HCT116 (cell line): ENCODE results near the gene VWA3B. TPM values are rescaled to one million over a fixed set of nuclear protein-coding genes. Genes with fewer than 3 reads are reported as not detected.

Source experiments
- ATAC-seq: fragments of 200-7000 bp; cut with Tn5 transposase; 2 replicates; pipeline ENCODE4 v1.9.1; 2020; ENCODE audit warnings: mild to moderate bottlenecking, moderate library complexity
- BruUV-seq: library from RNA; stranded (reverse); fragments of 400-500 nt; replicated peaks from 2 replicates; lab custom pipeline; 2021; lab: Mats Ljungman, UMichigan
- CTCF ChIA-PET: fragments of 300-600 bp; sonication (Branson Sonifier 250); formaldehyde crosslinking; loops from one replicate; lab custom pipeline; 2021; ENCODE audit warnings: antibody characterized with exemption; lab: Charles Lee
- POLR2A ChIA-PET: fragments of 300-600, 350-600 bp; sonication (Branson Sonifier 250); formaldehyde crosslinking; loops from one replicate; lab custom pipeline; 2021; ENCODE audit warnings: antibody characterized with exemption; lab: Charles Lee
- RAD21 ChIA-PET, 2 experiments: fragments of 300-600 bp; sonication (Branson Sonifier 250); formaldehyde crosslinking; loops; one replicate each; lab custom pipeline; 2023; ENCODE audit warnings: low total read pairs in 2 of 2; ENCODE audit not compliant: uncharacterized antibody in 2 of 2, unreplicated experiment in 2 of 2, low non-redundant PET in 1 of 2; lab: Charles Lee
- DNase-seq: peaks from one replicate; pipeline ENCODE4 v3.0.0-alpha.2; 2010; ENCODE audit warnings: low read depth, low spot score
- H2AFZ ChIP-seq: fragments of 200-600 bp; shearing (Covaris generic), sonication (generic); 2 replicates; pipeline ENCODE4 v1.6.1; 2017; ENCODE audit warnings: low read depth, mixed run types, mixed read lengths, antibody characterized with exemption, low read length; ENCODE audit not compliant: poor library complexity, severe bottlenecking
- H3K27ac ChIP-seq: 2 replicates; pipeline ENCODE4 v1.5.1; 2012; ENCODE audit warnings: low read depth, low read length
- H3K27me3 ChIP-seq: fragments of 200-600 bp; sonication (generic); 2 replicates; pipeline ENCODE4 v1.6.1; 2016; ENCODE audit warnings: mixed run types, low read length, mixed read lengths; ENCODE audit not compliant: insufficient read depth
- H3K36me3 ChIP-seq, 2 experiments: fragments of 200-500 bp in 1 of 2; fragments of 200-600 bp in 1 of 2; sonication (Bioruptor generic) in 1 of 2; sonication (generic) in 1 of 2; 2 replicates each; pipeline versions ENCODE4 v1.5.1 to v1.6.1; 2014 to 2016; ENCODE audit warnings: low read length in 2 of 2, inconsistent platforms in 1 of 2, mixed read lengths in 1 of 2, mixed run types in 1 of 2; ENCODE audit not compliant: insufficient read depth in 2 of 2, control insufficient read depth in 1 of 2
- H3K4me1 ChIP-seq, 2 experiments: fragments of 200-600 bp in 1 of 2; sonication (generic) in 1 of 2; 2 replicates each; pipeline versions ENCODE4 v1.5.1 to v1.6.1; 2012 to 2017; ENCODE audit warnings: low read length in 2 of 2, inconsistent platforms in 1 of 2, mild to moderate bottlenecking in 1 of 2, mixed read lengths in 1 of 2, mixed run types in 1 of 2, moderate library complexity in 1 of 2; ENCODE audit not compliant: insufficient read depth in 2 of 2, control insufficient read depth in 1 of 2
- H3K4me2 ChIP-seq: fragments of 200-600 bp; sonication (generic); 2 replicates; pipeline ENCODE4 v1.6.1; 2017; ENCODE audit warnings: mixed run types, low read length, mixed read lengths
- H3K4me3 ChIP-seq, 2 experiments: fragments of 200-600 bp in 1 of 2; sonication (generic) in 1 of 2; replicated peaks in 1 of 2; 2 replicates each; pipeline ENCODE4 v1.5.1; 2011 to 2016; ENCODE audit warnings: low read length in 2 of 2, control low read depth in 1 of 2, low read depth in 1 of 2, mild to moderate bottlenecking in 1 of 2, mixed read lengths in 1 of 2, mixed run types in 1 of 2
- H3K79me2 ChIP-seq: fragments of 200-600 bp; sonication (generic); 2 replicates; pipeline ENCODE4 v1.6.1; 2017; ENCODE audit warnings: mild to moderate bottlenecking, mixed run types, low read length, moderate library complexity, mixed read lengths; ENCODE audit not compliant: insufficient read depth
- H3K9ac ChIP-seq: fragments of 200-600 bp; sonication (generic); 2 replicates; pipeline ENCODE4 v1.6.1; 2016; ENCODE audit warnings: low read length, mixed read lengths
- H3K9me2 ChIP-seq: fragments of 200-600 bp; sonication (generic), shearing (Covaris generic); 2 replicates; pipeline ENCODE4 v1.6.1; 2017; ENCODE audit warnings: mixed run types, mild to moderate bottlenecking, moderate library complexity; ENCODE audit not compliant: insufficient read depth
- H3K9me3 ChIP-seq, 2 experiments: fragments of 200-500 bp in 1 of 2; fragments of 200-600 bp in 1 of 2; sonication (Bioruptor generic) in 1 of 2; sonication (generic) in 1 of 2; 2 replicates each; pipeline ENCODE4 v1.6.1; 2014 to 2017; ENCODE audit warnings: low read length in 2 of 2, mixed read lengths in 2 of 2, inconsistent platforms in 1 of 2, low read depth in 1 of 2, mild to moderate bottlenecking in 1 of 2, mixed run types in 1 of 2, moderate library complexity in 1 of 2; ENCODE audit not compliant: control insufficient read depth in 1 of 2, insufficient read depth in 1 of 2
- H4K20me1 ChIP-seq: fragments of 200-600 bp; sonication (generic), shearing (Covaris generic); 2 replicates; pipeline ENCODE4 v1.6.1; 2017; ENCODE audit warnings: mixed run types, mild to moderate bottlenecking, moderate library complexity; ENCODE audit not compliant: insufficient read depth
- CEBPB ChIP-seq: IDR thresholded peaks from 2 replicates; pipeline ENCODE4 v1.6.1; 2012; ENCODE audit warnings: low read depth
- ELF1 ChIP-seq: IDR thresholded peaks from 2 replicates; pipeline ENCODE4 v1.6.1; 2012; ENCODE audit warnings: low read depth, borderline replicate concordance
- EZH2 ChIP-seq: fragments of 200-600 bp; sonication (generic); IDR thresholded peaks from 2 replicates; pipeline ENCODE4 v1.6.1; 2017; ENCODE audit warnings: antibody characterized with exemption, mixed run types
- EZH2phosphoT487 ChIP-seq: fragments of 200-600 bp; IDR thresholded peaks from 2 replicates; pipeline ENCODE4 v1.6.1; 2018; ENCODE audit warnings: antibody characterized with exemption, borderline replicate concordance
- JUND ChIP-seq: IDR thresholded peaks from 2 replicates; pipeline ENCODE4 v1.6.1; 2012
- RAD21 ChIP-seq: IDR thresholded peaks from 2 replicates; pipeline ENCODE4 v1.6.1; 2012; ENCODE audit warnings: low read depth, mild to moderate bottlenecking
- SP1 ChIP-seq: IDR thresholded peaks from 2 replicates; pipeline ENCODE4 v1.6.1; 2012; ENCODE audit warnings: low read depth
- TCF7L2 ChIP-seq: IDR thresholded peaks from 2 replicates; pipeline ENCODE4 v1.7.0; 2011; ENCODE audit warnings: borderline replicate concordance, inconsistent platforms; ENCODE audit not compliant: insufficient read depth, insufficient read length; ENCODE audit errors: extremely low read depth
- YY1 ChIP-seq: IDR thresholded peaks from 2 replicates; pipeline ENCODE4 v1.6.1; 2011; ENCODE audit warnings: low read length, low read depth, moderate library complexity, mild to moderate bottlenecking; ENCODE audit not compliant: insufficient replicate concordance; ENCODE audit errors: extremely low read depth
- ZFX ChIP-seq: fragments of 450-650 bp; IDR thresholded peaks from 2 replicates; pipeline ENCODE4 v1.6.1; 2017
- ZNF274 ChIP-seq: fragments of 200-500 bp; sonication (Bioruptor generic); IDR thresholded peaks from 2 replicates; pipeline ENCODE4 v1.6.1; 2014; ENCODE audit warnings: mild to moderate bottlenecking, low read depth, low read length, inconsistent platforms
- intact Hi-C: fragments of 100-400 bp; cut with micrococcal nuclease; formaldehyde crosslinking; loops from 2 replicates; pipeline ENCODE4 v1.10.0; 2022
- total RNA-seq: library from RNA; stranded (reverse); gene quantifications from one replicate; pipeline ENCODE4 v1.2.1, GENCODE V29; 2021; ENCODE audit not compliant: unreplicated experiment
- TF ChIP-seq, protein P1 (sequence below): IDR thresholded peaks from 2 replicates; pipeline ENCODE4 v1.6.1; 2011; ENCODE audit warnings: mild to moderate bottlenecking, low read length, moderate library complexity; ENCODE audit not compliant: insufficient replicate concordance; ENCODE audit errors: extremely low read depth

The VWA3B gene
- total RNA-seq, 1 experiment from 2014 or later: 0.47 TPM

DNA sequence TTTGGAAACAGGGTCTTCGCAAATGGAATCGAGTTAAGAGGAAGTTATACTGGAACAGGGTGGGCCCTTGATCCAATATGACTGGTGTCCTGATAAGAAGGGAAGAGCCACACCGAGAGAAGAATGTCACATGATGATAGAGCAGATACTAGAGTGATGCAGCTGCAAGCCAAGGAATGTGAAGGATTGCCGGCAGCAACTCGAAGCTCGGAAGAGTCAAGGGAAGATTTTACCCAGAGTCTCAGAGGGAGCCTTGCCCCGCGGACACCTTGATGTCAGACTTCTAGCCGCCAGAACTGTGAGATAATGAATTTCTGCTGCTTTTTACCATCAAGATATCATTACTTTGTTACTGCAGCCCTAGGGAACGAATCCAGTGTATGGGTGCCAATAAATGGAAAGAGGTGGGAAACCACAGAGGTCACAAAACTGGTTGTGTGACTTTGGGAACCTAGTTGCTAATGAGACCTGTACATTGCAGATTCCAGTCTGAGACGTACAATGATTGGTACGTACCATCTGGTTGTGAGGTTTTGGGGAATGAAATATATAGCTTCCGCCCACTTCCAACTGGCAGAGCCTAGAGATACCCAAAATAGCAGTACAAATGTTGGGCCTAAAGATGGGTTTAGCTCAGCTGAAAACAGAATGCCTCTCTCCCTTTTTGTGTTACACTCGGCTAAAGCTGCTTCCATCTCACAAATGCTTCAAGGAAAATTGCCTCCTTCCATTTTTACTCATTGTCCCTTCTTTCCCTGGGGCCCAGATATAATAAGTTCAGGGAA is 28.6 kb upstream of the VWA3B start:
- H4K20me1 ChIP-seq: no peaks in the 10 kb centered on the region
- no peak overlapping the region for H3K4me2 ChIP-seq
- no peaks in the 10 kb centered on the region for H3K79me2 ChIP-seq
- ChIA-PET RAD21 (no interaction called here), CTCF (no interaction called here)
- no peak overlapping the region for H3K9ac ChIP-seq
- no peaks in the 10 kb centered on the region for H3K27me3 ChIP-seq
- H3K9me3 ChIP-seq: no peaks in the 10 kb centered on the region
- H2AFZ ChIP-seq: no peak overlapping the region
- H3K4me1 ChIP-seq: no peaks in the 10 kb centered on the region
- no peak for DNase-seq
- no peaks in the 10 kb centered on the region for H3K36me3 ChIP-seq
- TF ChIP-seq JUND (no peak), YY1 (no peak), RAD21 (no peak), ZNF274 (no peak), TCF7L2 (no peak), SP1 (no peak), ELF1 (no peak), EZH2phosphoT487 (no peak), CEBPB (no peak), EZH2 (no peak), ZFX (no peak)
- TF ChIP-seq, protein P1, sequence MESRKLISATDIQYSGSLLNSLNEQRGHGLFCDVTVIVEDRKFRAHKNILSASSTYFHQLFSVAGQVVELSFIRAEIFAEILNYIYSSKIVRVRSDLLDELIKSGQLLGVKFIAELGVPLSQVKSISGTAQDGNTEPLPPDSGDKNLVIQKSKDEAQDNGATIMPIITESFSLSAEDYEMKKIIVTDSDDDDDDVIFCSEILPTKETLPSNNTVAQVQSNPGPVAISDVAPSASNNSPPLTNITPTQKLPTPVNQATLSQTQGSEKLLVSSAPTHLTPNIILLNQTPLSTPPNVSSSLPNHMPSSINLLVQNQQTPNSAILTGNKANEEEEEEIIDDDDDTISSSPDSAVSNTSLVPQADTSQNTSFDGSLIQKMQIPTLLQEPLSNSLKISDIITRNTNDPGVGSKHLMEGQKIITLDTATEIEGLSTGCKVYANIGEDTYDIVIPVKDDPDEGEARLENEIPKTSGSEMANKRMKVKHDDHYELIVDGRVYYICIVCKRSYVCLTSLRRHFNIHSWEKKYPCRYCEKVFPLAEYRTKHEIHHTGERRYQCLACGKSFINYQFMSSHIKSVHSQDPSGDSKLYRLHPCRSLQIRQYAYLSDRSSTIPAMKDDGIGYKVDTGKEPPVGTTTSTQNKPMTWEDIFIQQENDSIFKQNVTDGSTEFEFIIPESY: no peak
- TF ChIP-seq, all 23 proteins: peak for 0
- ATAC-seq: no peak
- POLR2A ChIA-PET: no interaction called here
- H3K4me3 ChIP-seq: no peak overlapping the region
- no TSS peak for BruUV-seq
- H3K9me2 ChIP-seq: no peaks in the 10 kb centered on the region
- intact Hi-C loops: no loop called here
- no peak overlapping the region for H3K27ac ChIP-seq
